ENCODE measurements around the gene ANAPC2. TPM values are rescaled to one million over a fixed set of nuclear protein-coding genes. Genes with fewer than 3 reads are reported as not detected.
A peak's percentile ranks its signal among the peaks of the same experiment; 100 is the strongest.

ANAPC2 gene
- 10 to 100 TPM; 23.1 to 61.5 (median 53.9) TPM for total RNA-seq
- 10 to 100 TPM in 1 of 2 donors, 1 to 10 TPM in 1; 8.0 to 38.4 TPM for polyA plus RNA-seq
- long read RNA-seq, donor 1, transcript ANAPC2-201 (13 exons, 2,632 nt), result major isoform, 8 of 19 reads
- long read RNA-seq, donor 1, partial matches to known transcripts, result 7 of 19 reads
- long read RNA-seq, donor 1, other reads (novel, unspliced or antisense), result 4 of 19 reads
- long read RNA-seq, donor 2, partial matches to known transcripts, result 0 of 5 reads
- long read RNA-seq, donor 2, other reads (novel, unspliced or antisense), result 0 of 5 reads
- long read RNA-seq, donor 3, transcript ANAPC2-201 (13 exons, 2,632 nt), result major isoform, 17 of 37 reads
- long read RNA-seq, donor 3, partial matches to known transcripts, result 9 of 37 reads
- long read RNA-seq, donor 3, other reads (novel, unspliced or antisense), result 10 of 37 reads

- Histone ChIP-seq H3K27me3 (no peaks in the 10 kb centered on the region), H3K4me3 (peak within 1 kb of the TSS; percentile 98), H3K27ac (peak within 1 kb of the TSS; percentile 88 to 93), H3K9me3 (no peaks in the 10 kb centered on the region), H3K36me3 (no peaks in the 10 kb centered on the region), H3K4me1 (ENCODE audit: insufficient read depth) (peaks cover 19% of the 10 kb centered on the region)
- TF ChIP-seq CTCF (IDR thresholded peaks at IDR 0.05) (peak in 2 of 3 donors; percentile 27 to 46), POLR2A (IDR thresholded peaks at IDR 0.05) (peak; percentile 82), EP300 (IDR thresholded peaks at IDR 0.05) (no peak)
- intact Hi-C loops (cut with DNase I), result no loop called here
- DNase-seq, result peak; percentile 92 to 97 (median 96)
- WGBS, 3 donors, result 0% methylated on average over 81 to 98 of the region's 98 CpGs
Observed at GRCh38 chr9:137188490-137189296, at the start of gene ANAPC2, which contains the start of gene SSNA1. TSS of gene ANAPC2 (minus strand) at chr9:137188560. CDS start at chr9:137188532, 28 bp downstream. TSS of gene SSNA1 (plus strand) at chr9:137188676. CDS start at chr9:137188727, 51 bp downstream.

- H3K4me1 ChIP-seq (ENCODE audit: insufficient read depth), result peaks cover 11% of the 10 kb centered on the region
- H3K27me3 ChIP-seq, result no peaks in the 10 kb centered on the region
- intact Hi-C loops (cut with DNase I), result loop anchor here in 1 of 4 donors (10.0 kb wide), 1 partner anchor 122 kb away; the partner anchor contains the start of gene DPP7
- no peaks in the 10 kb centered on the region for H3K36me3 ChIP-seq
- DNase-seq, result no peak
- no peak overlapping the region for H3K4me3 ChIP-seq
- peak overlapping the region in 1 of 2 donors; percentile 32 for H3K27ac ChIP-seq
- no peaks in the 10 kb centered on the region for H3K9me3 ChIP-seq
- TF ChIP-seq EP300 (IDR thresholded peaks at IDR 0.05), result no peak
- no peak for TF ChIP-seq POLR2A (IDR thresholded peaks at IDR 0.05)
- TF ChIP-seq CTCF (IDR thresholded peaks at IDR 0.05), result no peak
- WGBS, 3 donors, result 42 to 48% (median 46%) methylated on average over 11 of the region's 11 CpGs
Observed at GRCh38 chr9:137236936-137237421, 48.6 kb upstream of the ANAPC2 start.

- peak; percentile 88 to 92 (median 90) for DNase-seq
- Histone ChIP-seq H3K36me3 (no peaks in the 10 kb centered on the region), H3K9me3 (no peaks in the 10 kb centered on the region), H3K27me3 (no peaks in the 10 kb centered on the region), H3K4me1 (ENCODE audit: insufficient read depth) (peaks cover 11% of the 10 kb centered on the region), H3K4me3 (peak overlapping the region; percentile 25), H3K27ac (peak overlapping the region in 1 of 2 donors; percentile 32)
- 7 to 8% (median 7%) methylated on average over 22 to 31 of the region's 31 CpGs for WGBS, 3 donors
- intact Hi-C loops (cut with DNase I), result loop anchor here in 1 of 4 donors (10.0 kb wide), 1 partner anchor 122 kb away; the partner anchor contains the start of gene DPP7
- TF ChIP-seq CTCF (IDR thresholded peaks at IDR 0.05), result peak; percentile 96 to 99 (median 99)
- no peak for TF ChIP-seq POLR2A (IDR thresholded peaks at IDR 0.05)
- TF ChIP-seq EP300 (IDR thresholded peaks at IDR 0.05), result no peak
Observed at GRCh38 chr9:137236238-137236935, 48.0 kb upstream of the ANAPC2 start.

Data from ovary (tissue), 10 donors.